ENCODE data around the gene TIE1.

The TIE1 gene

DNA sequence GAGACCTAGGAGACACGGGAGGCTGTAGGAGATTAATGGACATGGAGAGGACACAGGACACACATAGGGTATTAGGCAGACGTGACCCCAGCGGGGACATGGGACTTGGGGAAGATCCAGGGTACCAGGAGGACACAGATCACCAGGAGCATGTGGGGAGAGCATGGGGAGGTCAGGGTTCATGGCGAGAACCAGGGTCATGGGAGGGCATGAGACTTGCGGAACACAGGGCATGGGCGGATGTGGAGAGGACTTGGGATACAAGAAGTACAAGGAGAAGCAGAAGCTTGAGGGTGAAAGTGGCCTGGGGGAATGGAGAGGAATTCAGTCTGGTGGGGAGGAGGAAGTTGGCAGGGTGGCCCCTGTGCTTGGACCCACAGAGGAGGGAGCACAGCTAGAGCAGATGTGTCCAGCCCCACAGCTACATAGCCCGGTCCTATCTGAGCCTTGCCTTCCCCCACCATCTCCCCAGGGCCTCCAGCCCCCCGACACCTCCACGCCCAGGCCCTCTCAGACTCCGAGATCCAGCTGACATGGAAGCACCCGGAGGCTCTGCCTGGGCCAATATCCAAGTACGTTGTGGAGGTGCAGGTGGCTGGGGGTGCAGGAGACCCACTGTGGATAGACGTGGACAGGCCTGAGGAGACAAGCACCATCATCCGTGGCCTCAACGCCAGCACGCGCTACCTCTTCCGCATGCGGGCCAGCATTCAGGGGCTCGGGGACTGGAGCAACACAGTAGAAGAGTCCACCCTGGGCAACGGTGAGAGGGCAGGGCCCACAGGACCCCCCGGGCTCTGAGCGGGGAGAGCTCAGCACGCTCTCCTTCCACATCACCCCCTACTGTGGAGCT lies 12.1 kb downstream of the TIE1 start:
- DNase-seq (ENCODE audit: low spot score) = no peak

DNA sequence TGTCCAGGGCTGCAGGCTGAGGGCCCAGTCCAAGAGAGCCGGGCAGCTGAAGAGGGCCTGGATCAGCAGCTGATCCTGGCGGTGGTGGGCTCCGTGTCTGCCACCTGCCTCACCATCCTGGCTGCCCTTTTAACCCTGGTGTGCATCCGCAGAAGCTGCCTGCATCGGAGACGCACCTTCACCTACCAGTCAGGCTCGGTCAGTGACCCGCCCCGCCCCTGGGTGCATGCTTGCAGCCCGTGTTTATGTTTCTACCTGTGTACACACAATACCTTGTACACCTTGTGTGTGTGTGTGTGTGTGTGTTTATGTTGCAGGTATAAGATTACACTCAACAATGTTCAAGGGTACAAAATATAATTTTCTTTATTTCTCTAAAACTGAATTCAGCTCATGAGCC lies 13.0 kb downstream of the TIE1 start:
- DNase-seq (ENCODE audit: low spot score) = no peak

DNA sequence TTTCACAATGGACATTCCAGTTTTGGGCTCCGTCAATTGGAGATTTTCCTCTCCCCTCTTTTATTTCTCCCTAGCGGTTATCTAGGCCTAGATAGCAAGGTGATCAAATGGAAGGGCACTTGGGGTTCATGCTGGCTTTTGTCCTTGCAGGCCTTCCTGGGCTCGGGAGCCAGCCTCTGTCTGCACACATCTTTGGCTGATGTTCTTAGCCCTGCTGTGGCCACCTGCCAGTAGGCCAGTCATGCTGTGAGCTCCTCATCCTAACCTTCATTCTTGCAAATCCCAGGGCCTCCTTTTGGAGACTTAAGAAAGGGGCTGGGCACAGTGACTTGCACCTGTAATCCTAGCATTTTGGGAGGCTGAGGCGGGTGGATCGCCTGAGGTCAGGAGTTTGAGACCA lies 13.5 kb downstream of the TIE1 start:
- DNase-seq (ENCODE audit: low spot score) = no peak

DNA sequence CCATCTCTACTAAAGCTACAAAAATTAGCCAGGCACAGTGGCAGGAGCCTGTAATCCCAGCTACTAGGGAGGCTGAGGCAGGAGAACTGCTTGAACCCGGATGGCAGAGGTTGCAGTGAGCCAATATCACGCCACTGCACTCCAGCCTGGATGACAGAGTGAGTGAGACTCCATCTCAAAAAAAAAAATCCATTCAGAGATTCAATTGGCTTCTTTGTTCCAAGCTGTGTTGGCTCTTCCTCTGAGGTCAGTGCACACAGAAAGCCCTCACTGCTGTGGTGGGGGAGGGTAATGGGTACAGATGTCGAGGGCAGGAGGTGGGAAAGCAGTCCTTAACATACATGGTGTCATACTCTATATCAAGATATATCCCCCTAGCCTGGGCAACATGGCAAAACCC lies 14.7 kb downstream of the TIE1 start:
- no peak for DNase-seq (ENCODE audit: low spot score)

DNA sequence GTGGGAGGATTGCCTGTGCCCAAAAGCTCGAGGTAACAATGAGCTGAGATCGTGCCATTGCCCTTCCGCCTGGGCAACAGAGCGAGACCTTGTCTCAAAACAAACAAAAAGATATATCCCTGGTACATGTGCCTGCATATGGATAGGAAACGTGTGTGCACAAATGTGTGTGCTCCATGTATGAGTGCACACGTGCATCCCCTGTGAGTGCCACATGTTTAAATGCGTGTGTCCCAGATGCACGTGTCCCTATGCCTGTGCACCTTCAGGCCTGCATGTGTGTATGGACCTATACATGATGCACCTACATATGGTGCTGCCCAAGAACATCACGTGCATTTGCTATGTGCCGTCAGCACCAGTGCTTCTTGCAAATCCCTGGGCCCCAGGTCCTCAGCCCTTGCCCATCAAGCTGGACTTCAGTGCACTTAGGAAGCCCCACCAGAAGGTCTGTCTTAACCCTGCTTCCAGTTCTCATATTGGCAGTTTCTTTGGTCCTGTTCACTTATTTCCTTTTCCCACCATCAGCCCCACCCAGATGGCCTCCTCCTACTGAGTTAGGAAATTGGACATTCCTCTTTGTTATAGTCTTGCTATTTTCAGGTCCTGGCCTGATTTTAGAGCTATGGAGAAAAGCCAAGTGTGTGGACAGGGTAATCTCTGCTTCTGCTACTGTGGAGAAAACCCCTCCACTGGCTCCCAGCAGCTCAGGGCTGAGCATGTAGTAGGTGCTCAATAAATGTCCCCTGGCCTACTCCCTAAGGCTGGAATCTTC lies 15.4 kb downstream of the TIE1 start:
- DNase-seq (ENCODE audit: low spot score) = no peak

- DNase-seq (ENCODE audit: low spot score) = no peak
These were observed 16.1 kb downstream of the TIE1 start for GRCh38 chr1:43316738-43317520.

- no peak for DNase-seq (ENCODE audit: low spot score)
These were observed 17.2 kb downstream of the TIE1 start for GRCh38 chr1:43317817-43318471.

- no peak for DNase-seq (ENCODE audit: low spot score)
These were observed 18.0 kb downstream of the TIE1 start for GRCh38 chr1:43318831-43319230.

- DNase-seq (ENCODE audit: low spot score) = no peak
These were observed 18.5 kb downstream of the TIE1 start for GRCh38 chr1:43319288-43319687.

DNA sequence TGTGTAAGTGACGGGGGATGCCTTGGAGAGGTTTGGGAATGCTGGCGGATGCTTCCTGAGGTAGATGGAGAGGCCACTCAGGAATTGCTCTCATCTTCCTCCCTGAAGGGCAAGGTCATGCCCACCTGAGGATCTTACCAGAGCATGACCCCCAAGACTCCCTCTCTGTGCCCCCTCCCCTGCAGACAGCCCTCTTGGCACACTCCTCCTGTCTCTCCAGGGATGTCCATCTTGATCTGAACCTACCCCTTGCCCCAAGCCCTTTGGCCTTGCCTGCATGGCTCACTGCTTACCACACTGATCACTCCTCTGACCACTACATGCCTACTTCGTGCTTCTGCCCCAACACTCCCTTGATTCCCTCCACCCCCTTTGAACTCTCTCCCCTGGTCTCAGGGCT lies 19.0 kb downstream of the TIE1 start:
- DNase-seq (ENCODE audit: low spot score) = peak; percentile 6

- DNase-seq (ENCODE audit: low spot score) = no peak
These were observed 20.6 kb downstream of the TIE1 start for GRCh38 chr1:43321331-43321891.

GRCh38 chr1:43322506-43322905 lies 21.7 kb downstream of the TIE1 start:
- no peak for DNase-seq (ENCODE audit: low spot score)

DNA sequence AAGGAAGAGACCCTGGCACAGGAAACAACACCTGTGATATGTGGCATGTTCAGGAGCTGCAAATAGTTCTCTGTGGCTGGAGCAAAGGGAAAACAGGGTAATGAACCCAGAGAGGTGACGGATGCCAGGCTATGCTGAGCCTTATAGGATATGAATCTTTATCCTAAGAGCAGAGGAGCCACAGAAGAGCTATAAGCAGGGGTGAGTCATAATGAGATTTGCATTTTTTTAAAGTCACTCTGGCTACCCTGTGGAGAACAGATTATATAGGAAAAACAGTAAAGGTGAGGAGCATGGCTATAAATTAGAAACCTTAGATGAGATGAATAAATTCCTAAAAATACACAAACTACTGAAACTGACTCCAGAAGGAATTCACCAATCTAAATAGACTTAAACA lies 24.0 kb downstream of the TIE1 start:
- DNase-seq (ENCODE audit: low spot score) = no peak

GRCh38 chr1:43325381-43325780 lies 24.6 kb downstream of the TIE1 start:
- no peak for DNase-seq (ENCODE audit: low spot score)

GRCh38 chr1:43327549-43328292 lies 26.9 kb downstream of the TIE1 start:
- no peak for DNase-seq (ENCODE audit: low spot score)

DNA sequence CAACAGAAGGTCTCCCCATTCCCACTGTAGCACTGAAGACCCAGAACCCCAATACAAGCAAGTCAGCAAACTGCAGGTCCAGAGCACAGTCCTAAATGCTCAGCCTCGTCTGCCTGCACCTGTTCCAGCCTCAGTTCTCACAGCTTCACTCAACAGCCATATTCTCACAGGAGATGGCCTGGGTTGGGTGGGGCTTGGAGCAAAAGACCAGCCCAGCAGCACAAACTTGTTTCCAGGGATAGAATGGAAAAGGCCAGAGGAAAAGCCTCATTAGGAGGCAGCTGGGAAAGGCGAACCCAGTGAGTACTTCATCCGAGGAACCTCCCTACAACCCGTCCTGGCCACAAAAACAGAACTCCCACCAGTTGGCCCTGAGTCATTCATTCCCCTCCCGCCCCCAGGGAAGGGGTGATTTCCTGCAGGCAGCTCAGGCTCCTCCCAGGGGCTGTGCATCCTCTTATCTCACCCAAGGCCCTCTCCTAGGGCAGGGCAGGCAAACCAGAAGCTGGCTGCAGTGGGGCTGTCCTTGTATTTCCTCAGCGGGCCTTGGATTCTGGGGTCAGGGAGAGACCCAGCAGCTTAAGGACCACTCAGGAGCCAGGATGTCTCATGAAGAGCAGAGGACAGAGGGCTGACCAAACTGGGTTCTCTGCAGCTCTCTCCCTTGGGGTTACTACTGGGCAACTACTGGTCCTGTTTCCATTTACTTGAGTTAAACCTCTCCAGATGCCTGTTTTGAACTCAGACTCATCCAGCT lies 29.4 kb downstream of the TIE1 start:
- DNase-seq (ENCODE audit: low spot score) = peak; percentile 66

GRCh38 chr1:43331688-43332087 lies 30.9 kb downstream of the TIE1 start:
- no peak for DNase-seq (ENCODE audit: low spot score)

GRCh38 chr1:43334453-43335205 lies 33.8 kb downstream of the TIE1 start:
- no peak for DNase-seq (ENCODE audit: low spot score)

GRCh38 chr1:43337588-43337987 lies 36.8 kb downstream of the TIE1 start, which contains the start of gene MPL:
Gene MPL, plus strand, starts transcription at chr1:43337818. Its CDS starts 31 bp downstream, at chr1:43337849.
- DNase-seq (ENCODE audit: low spot score) = no peak

Measured in kidney tubule cell (primary cell).